Measurements from ENCODE around the gene THEM4. TPM values are rescaled to one million over a fixed set of nuclear protein-coding genes. Genes with fewer than 3 reads are reported as not detected.

The THEM4 gene
- total and polyA plus RNA-seq, 2 experiments from 2014 or later: 13.4 to 20.4 TPM

DNA sequence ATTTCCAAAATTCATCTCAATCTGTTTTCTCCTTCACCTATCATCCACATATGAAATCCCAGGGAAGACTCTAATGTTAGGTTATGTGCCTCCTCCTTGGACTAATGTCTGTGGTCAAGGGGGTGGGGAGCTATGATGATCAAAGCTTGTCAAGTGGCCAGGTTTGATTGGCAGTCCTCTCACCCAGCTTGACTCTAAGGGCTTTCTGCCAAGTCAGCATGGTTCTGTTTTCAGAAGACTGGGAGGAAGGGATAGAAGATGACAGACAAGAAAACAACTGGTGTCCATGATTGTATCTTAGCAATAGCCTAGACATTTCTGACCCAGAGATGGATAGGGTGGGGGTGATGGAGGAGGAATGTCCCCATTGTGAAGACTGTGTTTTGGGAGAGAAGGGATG lies 46.7 kb downstream of the THEM4 start:
- TF ChIP-seq STAT1 (IDR thresholded peaks at IDR 0.05; ENCODE audit: unreplicated experiment) (no peak), EZH2 (IDR thresholded peaks at IDR 0.05; ENCODE audit: low read depth, unreplicated experiment) (no peak), CREB1 (CRISPR knock-in tag; IDR thresholded peaks at IDR 0.05; ENCODE audit: low read depth) (no peak), EZH2phosphoT487 (IDR thresholded peaks at IDR 0.05; ENCODE audit: unreplicated experiment) (no peak), POLR2AphosphoS5 (IDR thresholded peaks at IDR 0.05; ENCODE audit: low read depth) (no peak), JUNB (IDR thresholded peaks at IDR 0.05; ENCODE audit: unreplicated experiment) (no peak), NANOG (IDR thresholded peaks at IDR 0.05; ENCODE audit: borderline replicate concordance) (no peak)
- TF ChIP-seq, protein P1, sequence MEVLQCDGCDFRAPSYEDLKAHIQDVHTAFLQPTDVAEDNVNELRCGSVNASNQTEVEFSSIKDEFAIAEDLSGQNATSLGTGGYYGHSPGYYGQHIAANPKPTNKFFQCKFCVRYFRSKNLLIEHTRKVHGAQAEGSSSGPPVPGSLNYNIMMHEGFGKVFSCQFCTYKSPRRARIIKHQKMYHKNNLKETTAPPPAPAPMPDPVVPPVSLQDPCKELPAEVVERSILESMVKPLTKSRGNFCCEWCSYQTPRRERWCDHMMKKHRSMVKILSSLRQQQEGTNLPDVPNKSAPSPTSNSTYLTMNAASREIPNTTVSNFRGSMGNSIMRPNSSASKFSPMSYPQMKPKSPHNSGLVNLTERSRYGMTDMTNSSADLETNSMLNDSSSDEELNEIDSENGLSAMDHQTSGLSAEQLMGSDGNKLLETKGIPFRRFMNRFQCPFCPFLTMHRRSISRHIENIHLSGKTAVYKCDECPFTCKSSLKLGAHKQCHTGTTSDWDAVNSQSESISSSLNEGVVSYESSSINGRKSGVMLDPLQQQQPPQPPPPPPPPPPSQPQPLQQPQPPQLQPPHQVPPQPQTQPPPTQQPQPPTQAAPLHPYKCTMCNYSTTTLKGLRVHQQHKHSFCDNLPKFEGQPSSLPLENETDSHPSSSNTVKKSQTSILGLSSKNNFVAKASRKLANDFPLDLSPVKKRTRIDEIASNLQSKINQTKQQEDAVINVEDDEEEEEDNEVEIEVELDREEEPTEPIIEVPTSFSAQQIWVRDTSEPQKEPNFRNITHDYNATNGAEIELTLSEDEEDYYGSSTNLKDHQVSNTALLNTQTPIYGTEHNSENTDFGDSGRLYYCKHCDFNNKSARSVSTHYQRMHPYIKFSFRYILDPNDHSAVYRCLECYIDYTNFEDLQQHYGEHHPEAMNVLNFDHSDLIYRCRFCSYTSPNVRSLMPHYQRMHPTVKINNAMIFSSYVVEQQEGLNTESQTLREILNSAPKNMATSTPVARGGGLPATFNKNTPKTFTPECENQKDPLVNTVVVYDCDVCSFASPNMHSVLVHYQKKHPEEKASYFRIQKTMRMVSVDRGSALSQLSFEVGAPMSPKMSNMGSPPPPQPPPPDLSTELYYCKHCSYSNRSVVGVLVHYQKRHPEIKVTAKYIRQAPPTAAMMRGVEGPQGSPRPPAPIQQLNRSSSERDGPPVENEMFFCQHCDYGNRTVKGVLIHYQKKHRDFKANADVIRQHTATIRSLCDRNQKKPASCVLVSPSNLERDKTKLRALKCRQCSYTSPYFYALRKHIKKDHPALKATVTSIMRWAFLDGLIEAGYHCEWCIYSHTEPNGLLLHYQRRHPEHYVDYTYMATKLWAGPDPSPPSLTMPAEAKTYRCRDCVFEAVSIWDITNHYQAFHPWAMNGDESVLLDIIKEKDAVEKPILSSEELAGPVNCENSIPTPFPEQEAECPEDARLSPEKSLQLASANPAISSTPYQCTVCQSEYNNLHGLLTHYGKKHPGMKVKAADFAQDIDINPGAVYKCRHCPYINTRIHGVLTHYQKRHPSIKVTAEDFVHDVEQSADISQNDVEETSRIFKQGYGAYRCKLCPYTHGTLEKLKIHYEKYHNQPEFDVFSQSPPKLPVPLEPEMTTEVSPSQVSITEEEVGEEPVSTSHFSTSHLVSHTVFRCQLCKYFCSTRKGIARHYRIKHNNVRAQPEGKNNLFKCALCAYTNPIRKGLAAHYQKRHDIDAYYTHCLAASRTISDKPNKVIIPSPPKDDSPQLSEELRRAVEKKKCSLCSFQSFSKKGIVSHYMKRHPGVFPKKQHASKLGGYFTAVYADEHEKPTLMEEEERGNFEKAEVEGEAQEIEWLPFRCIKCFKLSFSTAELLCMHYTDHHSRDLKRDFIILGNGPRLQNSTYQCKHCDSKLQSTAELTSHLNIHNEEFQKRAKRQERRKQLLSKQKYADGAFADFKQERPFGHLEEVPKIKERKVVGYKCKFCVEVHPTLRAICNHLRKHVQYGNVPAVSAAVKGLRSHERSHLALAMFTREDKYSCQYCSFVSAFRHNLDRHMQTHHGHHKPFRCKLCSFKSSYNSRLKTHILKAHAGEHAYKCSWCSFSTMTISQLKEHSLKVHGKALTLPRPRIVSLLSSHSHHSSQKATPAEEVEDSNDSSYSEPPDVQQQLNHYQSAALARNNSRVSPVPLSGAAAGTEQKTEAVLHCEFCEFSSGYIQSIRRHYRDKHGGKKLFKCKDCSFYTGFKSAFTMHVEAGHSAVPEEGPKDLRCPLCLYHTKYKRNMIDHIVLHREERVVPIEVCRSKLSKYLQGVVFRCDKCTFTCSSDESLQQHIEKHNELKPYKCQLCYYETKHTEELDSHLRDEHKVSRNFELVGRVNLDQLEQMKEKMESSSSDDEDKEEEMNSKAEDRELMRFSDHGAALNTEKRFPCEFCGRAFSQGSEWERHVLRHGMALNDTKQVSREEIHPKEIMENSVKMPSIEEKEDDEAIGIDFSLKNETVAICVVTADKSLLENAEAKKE (CRISPR knock-in tag; IDR thresholded peaks at IDR 0.05): no peak
- TF ChIP-seq, protein P2, sequence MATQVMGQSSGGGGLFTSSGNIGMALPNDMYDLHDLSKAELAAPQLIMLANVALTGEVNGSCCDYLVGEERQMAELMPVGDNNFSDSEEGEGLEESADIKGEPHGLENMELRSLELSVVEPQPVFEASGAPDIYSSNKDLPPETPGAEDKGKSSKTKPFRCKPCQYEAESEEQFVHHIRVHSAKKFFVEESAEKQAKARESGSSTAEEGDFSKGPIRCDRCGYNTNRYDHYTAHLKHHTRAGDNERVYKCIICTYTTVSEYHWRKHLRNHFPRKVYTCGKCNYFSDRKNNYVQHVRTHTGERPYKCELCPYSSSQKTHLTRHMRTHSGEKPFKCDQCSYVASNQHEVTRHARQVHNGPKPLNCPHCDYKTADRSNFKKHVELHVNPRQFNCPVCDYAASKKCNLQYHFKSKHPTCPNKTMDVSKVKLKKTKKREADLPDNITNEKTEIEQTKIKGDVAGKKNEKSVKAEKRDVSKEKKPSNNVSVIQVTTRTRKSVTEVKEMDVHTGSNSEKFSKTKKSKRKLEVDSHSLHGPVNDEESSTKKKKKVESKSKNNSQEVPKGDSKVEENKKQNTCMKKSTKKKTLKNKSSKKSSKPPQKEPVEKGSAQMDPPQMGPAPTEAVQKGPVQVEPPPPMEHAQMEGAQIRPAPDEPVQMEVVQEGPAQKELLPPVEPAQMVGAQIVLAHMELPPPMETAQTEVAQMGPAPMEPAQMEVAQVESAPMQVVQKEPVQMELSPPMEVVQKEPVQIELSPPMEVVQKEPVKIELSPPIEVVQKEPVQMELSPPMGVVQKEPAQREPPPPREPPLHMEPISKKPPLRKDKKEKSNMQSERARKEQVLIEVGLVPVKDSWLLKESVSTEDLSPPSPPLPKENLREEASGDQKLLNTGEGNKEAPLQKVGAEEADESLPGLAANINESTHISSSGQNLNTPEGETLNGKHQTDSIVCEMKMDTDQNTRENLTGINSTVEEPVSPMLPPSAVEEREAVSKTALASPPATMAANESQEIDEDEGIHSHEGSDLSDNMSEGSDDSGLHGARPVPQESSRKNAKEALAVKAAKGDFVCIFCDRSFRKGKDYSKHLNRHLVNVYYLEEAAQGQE (IDR thresholded peaks at IDR 0.05; ENCODE audit: unreplicated experiment): no peak
- TF ChIP-seq, protein P3, sequence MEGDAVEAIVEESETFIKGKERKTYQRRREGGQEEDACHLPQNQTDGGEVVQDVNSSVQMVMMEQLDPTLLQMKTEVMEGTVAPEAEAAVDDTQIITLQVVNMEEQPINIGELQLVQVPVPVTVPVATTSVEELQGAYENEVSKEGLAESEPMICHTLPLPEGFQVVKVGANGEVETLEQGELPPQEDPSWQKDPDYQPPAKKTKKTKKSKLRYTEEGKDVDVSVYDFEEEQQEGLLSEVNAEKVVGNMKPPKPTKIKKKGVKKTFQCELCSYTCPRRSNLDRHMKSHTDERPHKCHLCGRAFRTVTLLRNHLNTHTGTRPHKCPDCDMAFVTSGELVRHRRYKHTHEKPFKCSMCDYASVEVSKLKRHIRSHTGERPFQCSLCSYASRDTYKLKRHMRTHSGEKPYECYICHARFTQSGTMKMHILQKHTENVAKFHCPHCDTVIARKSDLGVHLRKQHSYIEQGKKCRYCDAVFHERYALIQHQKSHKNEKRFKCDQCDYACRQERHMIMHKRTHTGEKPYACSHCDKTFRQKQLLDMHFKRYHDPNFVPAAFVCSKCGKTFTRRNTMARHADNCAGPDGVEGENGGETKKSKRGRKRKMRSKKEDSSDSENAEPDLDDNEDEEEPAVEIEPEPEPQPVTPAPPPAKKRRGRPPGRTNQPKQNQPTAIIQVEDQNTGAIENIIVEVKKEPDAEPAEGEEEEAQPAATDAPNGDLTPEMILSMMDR (conservative IDR thresholded peaks at IDR 0.05; ENCODE audit: low read depth in 2 of 2): no peak
- TF ChIP-seq, protein P4, sequence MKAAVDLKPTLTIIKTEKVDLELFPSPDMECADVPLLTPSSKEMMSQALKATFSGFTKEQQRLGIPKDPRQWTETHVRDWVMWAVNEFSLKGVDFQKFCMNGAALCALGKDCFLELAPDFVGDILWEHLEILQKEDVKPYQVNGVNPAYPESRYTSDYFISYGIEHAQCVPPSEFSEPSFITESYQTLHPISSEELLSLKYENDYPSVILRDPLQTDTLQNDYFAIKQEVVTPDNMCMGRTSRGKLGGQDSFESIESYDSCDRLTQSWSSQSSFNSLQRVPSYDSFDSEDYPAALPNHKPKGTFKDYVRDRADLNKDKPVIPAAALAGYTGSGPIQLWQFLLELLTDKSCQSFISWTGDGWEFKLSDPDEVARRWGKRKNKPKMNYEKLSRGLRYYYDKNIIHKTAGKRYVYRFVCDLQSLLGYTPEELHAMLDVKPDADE (IDR thresholded peaks at IDR 0.05): no peak
- Mint-ChIP-seq H3K36me3 (ENCODE audit: low read depth) (no peaks in the 10 kb centered on the region), H3K27me3 (ENCODE audit: insufficient read depth, low read depth, poor library complexity) (peaks cover 50% of the 10 kb centered on the region), H3K4me1 (peaks cover 23% of the 10 kb centered on the region), H3K4me3 (no peak overlapping the region), H3K9me3 (no peaks in the 10 kb centered on the region; the same call in 2 of the 3 replicates), H3K27ac (no peak overlapping the region)
- no peak overlapping the region for H3K4me3 ChIP-seq
- no peaks in the 10 kb centered on the region for H3K79me2 ChIP-seq (replicated peaks; ENCODE audit: insufficient read depth)
- peaks cover 5% of the 10 kb centered on the region; the same call in 1 of the 2 replicates for H3K4me1 ChIP-seq (ENCODE audit: insufficient read depth)
- H3K27me3 ChIP-seq (ENCODE audit: insufficient read depth): peaks cover 80% of the 10 kb centered on the region
- no peaks in the 10 kb centered on the region for H3K36me3 ChIP-seq (ENCODE audit: insufficient read depth)
- H3F3A ChIP-seq (replicated peaks; ENCODE audit: low read depth): no peaks in the 10 kb centered on the region
- H3K9me2 ChIP-seq (ENCODE audit: insufficient read depth): no peaks in the 10 kb centered on the region
- H3K4me2 ChIP-seq: no peak overlapping the region
- DNase-seq (ENCODE audit: low spot score) (no peak), ATAC-seq (no peak)
- no peak overlapping the region for H3K27ac ChIP-seq (ENCODE audit: low read depth)
- H2AFZ ChIP-seq: no peak overlapping the region
- no peaks in the 10 kb centered on the region; the same call in 1 of the 2 replicates for H4K20me1 ChIP-seq (replicated peaks; ENCODE audit: insufficient read depth)
